GM19035 (cell line): ENCODE measurements around the gene MEF2D.

Experiments used
- ATAC-seq: cut with Tn5 transposase; IDR thresholded peaks from one replicate; pipeline ENCODE4 v1.9.1; 2021; ENCODE audit not compliant: unreplicated experiment

MEF2D gene

GRCh38 chr1:156430866-156431265, 69.7 kb downstream of the MEF2D start:
- no peak for ATAC-seq

- ATAC-seq: no peak
Observed at GRCh38 chr1:156430303-156430702, 70.3 kb downstream of the MEF2D start.

GRCh38 chr1:156429313-156430060, 71.1 kb downstream of the MEF2D start:
- no peak for ATAC-seq

GRCh38 chr1:156428746-156429288, 71.8 kb downstream of the MEF2D start:
- ATAC-seq: no peak

GRCh38 chr1:156427957-156428356, 72.6 kb downstream of the MEF2D start:
- ATAC-seq: no peak

GRCh38 chr1:156425943-156426342, 74.6 kb downstream of the MEF2D start:
- ATAC-seq: no peak

- no peak for ATAC-seq
Observed at GRCh38 chr1:156424806-156425432, 75.7 kb downstream of the MEF2D start.

- no peak for ATAC-seq
Observed at GRCh38 chr1:156423422-156424352, 76.9 kb downstream of the MEF2D start.

- no peak for ATAC-seq
Observed at GRCh38 chr1:156422602-156423091, 77.9 kb downstream of the MEF2D start.

- no peak for ATAC-seq
Observed at GRCh38 chr1:156421939-156422601, 78.5 kb downstream of the MEF2D start.

GRCh38 chr1:156421062-156421938, 79.3 kb downstream of the MEF2D start:
- peak; percentile 81 for ATAC-seq

GRCh38 chr1:156420205-156421061, 80.1 kb downstream of the MEF2D start:
- ATAC-seq: peak; percentile 40

- peak; percentile 27 for ATAC-seq
Observed at GRCh38 chr1:156419854-156420204, 80.7 kb downstream of the MEF2D start.

GRCh38 chr1:156418416-156419070, 82.0 kb downstream of the MEF2D start:
- ATAC-seq: no peak

GRCh38 chr1:156417401-156418020, 83.1 kb downstream of the MEF2D start:
- no peak for ATAC-seq

- ATAC-seq: no peak
Observed at GRCh38 chr1:156416993-156417392, 83.6 kb downstream of the MEF2D start.

- no peak for ATAC-seq
Observed at GRCh38 chr1:156414461-156415064, 86.0 kb downstream of the MEF2D start.
